BLaER1 treated with 17β-estradiol and CSF1 and Interleukin-3, amounts not matched to agents 10 nM and 100 nM (cell line): ENCODE results near the gene KIAA1210.

Experiments
- H3K27ac ChIP-seq, 11 experiments: shearing (Covaris generic); formaldehyde crosslinking; 2 replicates each; pipeline ENCODE4 v1.8.1; 2022
- H3K27me3 ChIP-seq, 11 experiments: shearing (Covaris generic); formaldehyde crosslinking; 2 replicates each; pipeline ENCODE4 v1.8.1; 2022
- H3K36me3 ChIP-seq, 11 experiments: shearing (Covaris generic); formaldehyde crosslinking; 2 replicates each; pipeline ENCODE4 v1.8.1; 2022
- H3K4me1 ChIP-seq, 10 experiments: shearing (Covaris generic); formaldehyde crosslinking; 2 replicates each; pipeline ENCODE4 v1.8.1; 2022
- H3K4me2 ChIP-seq, 11 experiments: shearing (Covaris generic); formaldehyde crosslinking; 2 replicates each; pipeline ENCODE4 v1.8.1; 2022
- H3K4me3 ChIP-seq, 10 experiments: shearing (Covaris generic); formaldehyde crosslinking; 2 replicates each; pipeline ENCODE4 v1.8.1; 2022
- H3K9ac ChIP-seq, 11 experiments: shearing (Covaris generic); formaldehyde crosslinking; 2 replicates each; pipeline ENCODE4 v1.8.1; 2022
- H3K9me3 ChIP-seq, 11 experiments: shearing (Covaris generic); formaldehyde crosslinking; replicated peaks in 1 of 11; 2 replicates each; pipeline ENCODE4 v1.8.1; 2022
- H4K20me1 ChIP-seq, 11 experiments: shearing (Covaris generic); formaldehyde crosslinking; 2 replicates each; pipeline ENCODE4 v1.8.1; 2022
- Cebpa-rat ChIP-seq, 11 experiments: shearing (Covaris generic); IDR thresholded peaks; 2 replicates each; pipeline ENCODE4 v1.8.1; 2022

Gene KIAA1210

GRCh38 chrX:119147486-119147885 is 19.9 kb upstream of the KIAA1210 start:
- no peaks in the 10 kb centered on the region for H3K36me3 ChIP-seq
- H4K20me1 ChIP-seq = no peaks in the 10 kb centered on the region; a peak in 1 of 22 replicates
- 0 out of 20 replicates have a peak, but pooled peaks cover 0 to 4% (median 0%) of the 10 kb centered on the region in 10 experiments for H3K4me1 ChIP-seq
- no peak overlapping the region for H3K9ac ChIP-seq
- H3K9me3 ChIP-seq = no peaks in the 10 kb centered on the region
- no peak overlapping the region for H3K27ac ChIP-seq
- H3K4me2 ChIP-seq = no peak overlapping the region
- no peak overlapping the region for H3K4me3 ChIP-seq
- no peak for TF ChIP-seq Cebpa-rat (IDR thresholded peaks at IDR 0.05)
- no peaks in the 10 kb centered on the region for H3K27me3 ChIP-seq

DNA sequence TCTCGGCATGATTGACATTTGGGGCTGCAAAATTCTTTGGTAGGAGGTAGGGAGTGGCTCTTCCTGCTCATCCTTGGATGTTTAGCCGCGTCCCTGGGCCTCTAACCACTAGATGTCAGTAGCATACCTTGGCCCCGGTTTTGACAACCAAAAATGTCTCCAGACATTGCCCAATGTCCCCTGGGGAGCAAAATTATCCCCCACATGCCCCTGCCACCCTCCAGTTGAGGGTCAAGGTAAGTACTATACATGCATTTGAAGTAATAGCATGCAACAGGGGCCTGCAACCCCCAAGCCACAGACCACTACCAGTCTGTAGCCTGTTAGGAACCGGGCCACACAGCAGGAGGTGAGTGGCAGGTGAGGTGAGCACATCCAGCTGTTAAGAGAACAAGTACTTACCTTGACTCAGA is 17.6 kb upstream of the KIAA1210 start:
- no peak overlapping the region for H3K4me2 ChIP-seq
- no peaks in the 10 kb centered on the region for H3K36me3 ChIP-seq
- H3K9ac ChIP-seq = no peak overlapping the region
- H3K27me3 ChIP-seq = no peaks in the 10 kb centered on the region
- no peaks in the 10 kb centered on the region for H4K20me1 ChIP-seq
- no peak overlapping the region for H3K27ac ChIP-seq
- no peak overlapping the region for H3K4me3 ChIP-seq
- no peaks in the 10 kb centered on the region for H3K9me3 ChIP-seq
- 0 out of 20 replicates have a peak, but pooled peaks cover 0 to 4% (median 0%) of the 10 kb centered on the region in 10 experiments for H3K4me1 ChIP-seq
- no peak for TF ChIP-seq Cebpa-rat (IDR thresholded peaks at IDR 0.05)

DNA sequence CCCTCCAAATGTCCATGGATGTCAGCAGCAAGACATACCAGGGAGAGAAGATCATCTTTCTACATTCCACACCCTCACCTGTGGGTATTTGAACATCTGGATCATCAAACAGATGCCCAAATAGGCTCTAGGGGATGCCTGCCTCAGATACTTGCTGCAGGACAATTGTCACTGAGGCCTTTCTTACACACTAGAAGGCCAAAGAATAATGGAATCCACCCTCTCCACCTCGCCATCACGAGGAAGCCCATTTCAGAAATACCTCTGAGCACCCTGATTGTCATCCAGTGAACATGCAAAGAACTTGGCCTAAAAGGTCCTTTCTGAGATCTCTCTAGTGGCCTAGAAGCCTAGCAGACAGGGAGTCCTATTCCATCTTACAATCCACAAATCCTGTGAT is 6.9 kb upstream of the KIAA1210 start:
- H3K36me3 ChIP-seq = no peaks in the 10 kb centered on the region
- H4K20me1 ChIP-seq = no peaks in the 10 kb centered on the region
- H3K9ac ChIP-seq = no peak overlapping the region
- H3K27ac ChIP-seq = no peak overlapping the region
- no peak overlapping the region for H3K4me2 ChIP-seq
- TF ChIP-seq Cebpa-rat (IDR thresholded peaks at IDR 0.05) = no peak
- H3K4me3 ChIP-seq = no peak overlapping the region
- H3K9me3 ChIP-seq = no peaks in the 10 kb centered on the region
- peaks cover 7 to 20% (median 14%) of the 10 kb centered on the region in 10 experiments; a peak in 19 of 20 replicates for H3K4me1 ChIP-seq
- H3K27me3 ChIP-seq = peaks cover 0 to 8% (median 0%) of the 10 kb centered on the region in 11 experiments; a peak in 2 of 22 replicates

GRCh38 chrX:119132961-119133360 is 5.3 kb upstream of the KIAA1210 start:
- Histone ChIP-seq H3K9ac (no peak overlapping the region), H3K27me3 (peaks cover 0 to 8% (median 0%) of the 10 kb centered on the region in 11 experiments; a peak in 2 of 22 replicates), H3K36me3 (no peaks in the 10 kb centered on the region), H3K4me2 (peak overlapping the region; percentile 9 to 71 (median 45); a peak in 21 of 22 replicates), H3K27ac (peak overlapping the region in 6 of 11 experiments; percentile 2 to 56 (median 52); a peak in 9 of 22 replicates), H3K4me1 (peaks cover 7 to 20% (median 14%) of the 10 kb centered on the region in 10 experiments; a peak in 19 of 20 replicates), H4K20me1 (no peaks in the 10 kb centered on the region), H3K4me3 (no peak overlapping the region), H3K9me3 (no peaks in the 10 kb centered on the region)
- peak in 4 of 11 experiments; percentile 28 to 36 (median 35); a peak in 6 of 22 replicates for TF ChIP-seq Cebpa-rat (IDR thresholded peaks at IDR 0.05)

DNA sequence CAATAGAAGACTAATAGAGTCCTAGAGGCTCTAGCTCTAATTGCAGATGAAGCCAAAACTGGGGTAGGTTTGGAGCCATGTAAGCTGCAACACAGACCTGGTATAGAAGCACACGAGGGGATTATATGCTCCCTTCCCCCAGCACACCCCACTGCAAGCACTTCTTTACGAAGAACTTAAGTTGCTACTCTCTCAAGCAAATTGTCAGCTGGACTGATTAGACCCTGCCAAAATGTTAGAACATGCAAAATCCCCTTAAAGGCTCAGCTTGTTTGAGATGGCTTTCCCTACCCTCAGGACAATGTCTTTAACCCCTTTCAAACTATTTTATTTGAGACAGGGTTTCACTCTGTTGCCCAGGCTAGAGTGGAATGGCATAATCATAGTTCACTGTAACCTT is 4.7 kb upstream of the KIAA1210 start:
- Histone ChIP-seq H3K27me3 (peaks cover 0 to 8% (median 0%) of the 10 kb centered on the region in 11 experiments; a peak in 2 of 22 replicates), H3K9ac (no peak overlapping the region), H3K36me3 (no peaks in the 10 kb centered on the region), H3K4me2 (peak overlapping the region; percentile 9 to 71 (median 45); a peak in 12 of 22 replicates), H3K4me1 (peaks cover 7 to 20% (median 14%) of the 10 kb centered on the region in 10 experiments; a peak in 19 of 20 replicates), H3K27ac (peak overlapping the region in 6 of 11 experiments; percentile 2 to 56 (median 52); a peak in 10 of 22 replicates), H4K20me1 (no peaks in the 10 kb centered on the region), H3K4me3 (no peak overlapping the region), H3K9me3 (no peaks in the 10 kb centered on the region)
- no peak for TF ChIP-seq Cebpa-rat (IDR thresholded peaks at IDR 0.05)

DNA sequence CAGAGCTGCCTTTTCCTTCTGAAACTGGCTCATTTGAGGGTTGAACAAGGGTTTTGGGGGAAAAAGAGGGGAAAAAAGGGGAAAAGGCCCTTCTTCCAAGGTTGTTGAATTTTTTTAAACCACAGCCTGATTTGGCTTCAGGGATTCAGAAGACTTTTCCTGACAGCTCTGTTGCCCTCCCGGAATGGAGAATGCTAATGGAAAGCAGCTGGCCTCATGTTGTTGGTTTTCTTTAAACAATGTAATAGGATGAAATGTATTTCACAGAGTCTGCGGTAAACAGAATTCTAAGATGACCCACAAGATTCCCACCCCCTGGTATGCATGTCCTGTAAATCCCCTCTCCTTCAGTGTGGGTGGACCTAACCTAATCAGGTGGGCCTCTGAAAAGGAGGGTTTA is 3.3 kb upstream of the KIAA1210 start:
- Histone ChIP-seq H3K4me1 (peaks cover 7 to 20% (median 14%) of the 10 kb centered on the region in 10 experiments; a peak in 19 of 20 replicates), H3K4me2 (no peak overlapping the region), H3K27ac (no peak overlapping the region), H3K27me3 (peaks cover 0 to 4% (median 0%) of the 10 kb centered on the region in 11 experiments; a peak in 1 of 22 replicates), H3K9me3 (no peaks in the 10 kb centered on the region), H3K9ac (no peak overlapping the region), H3K36me3 (no peaks in the 10 kb centered on the region), H3K4me3 (no peak overlapping the region), H4K20me1 (no peaks in the 10 kb centered on the region)
- TF ChIP-seq Cebpa-rat (IDR thresholded peaks at IDR 0.05) = no peak

GRCh38 chrX:119121341-119121740 is 6.3 kb downstream of the KIAA1210 start:
- H3K9ac ChIP-seq = no peak overlapping the region
- H3K27me3 ChIP-seq = 0 out of 22 replicates have a peak, but pooled peaks cover 0 to 3% (median 0%) of the 10 kb centered on the region in 11 experiments
- TF ChIP-seq Cebpa-rat (IDR thresholded peaks at IDR 0.05) = no peak
- H3K4me3 ChIP-seq = no peak overlapping the region
- H4K20me1 ChIP-seq = no peaks in the 10 kb centered on the region
- no peaks in the 10 kb centered on the region for H3K36me3 ChIP-seq
- no peaks in the 10 kb centered on the region for H3K4me1 ChIP-seq
- H3K4me2 ChIP-seq = no peak overlapping the region
- no peaks in the 10 kb centered on the region for H3K9me3 ChIP-seq
- H3K27ac ChIP-seq = no peak overlapping the region

DNA sequence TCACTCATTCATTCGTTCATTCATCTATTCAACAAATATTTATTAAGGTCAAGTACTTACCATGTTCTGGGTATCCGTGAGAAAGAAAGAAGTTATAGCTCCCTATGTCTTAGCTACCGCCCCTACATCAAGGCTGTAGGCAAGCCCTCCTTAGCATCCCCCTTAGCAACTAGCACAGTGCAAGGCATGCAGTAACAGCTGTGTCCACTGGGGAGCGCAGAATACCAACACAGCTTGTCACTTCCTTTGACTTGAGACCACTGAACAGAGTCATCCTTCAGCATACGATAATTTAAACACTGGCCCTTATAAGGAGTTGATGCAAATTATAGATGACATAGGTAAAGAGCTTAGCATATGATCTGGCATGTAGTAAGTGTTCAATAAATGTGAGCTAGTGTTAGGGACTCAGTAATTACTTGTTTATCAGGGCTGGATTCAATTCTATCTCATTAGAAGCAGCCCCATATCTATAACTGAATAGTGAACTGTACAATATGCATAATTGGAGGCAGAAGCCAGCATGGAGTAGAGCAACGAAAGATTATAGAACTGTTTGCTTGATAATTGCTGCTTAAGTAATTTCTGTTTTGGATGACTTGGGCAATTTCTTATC is 8.7 kb downstream of the KIAA1210 start:
- TF ChIP-seq Cebpa-rat (IDR thresholded peaks at IDR 0.05) = no peak
- Histone ChIP-seq H3K9me3 (no peaks in the 10 kb centered on the region), H4K20me1 (no peaks in the 10 kb centered on the region), H3K4me2 (no peak overlapping the region), H3K4me3 (no peak overlapping the region), H3K9ac (no peak overlapping the region), H3K36me3 (no peaks in the 10 kb centered on the region), H3K27me3 (0 out of 22 replicates have a peak, but pooled peaks cover 0 to 4% (median 0%) of the 10 kb centered on the region in 11 experiments), H3K4me1 (no peaks in the 10 kb centered on the region), H3K27ac (no peak overlapping the region)

GRCh38 chrX:119107206-119107605 is 20.4 kb downstream of the KIAA1210 start:
- Histone ChIP-seq H3K9me3 (no peaks in the 10 kb centered on the region), H4K20me1 (no peaks in the 10 kb centered on the region), H3K4me2 (no peak overlapping the region), H3K4me1 (no peaks in the 10 kb centered on the region), H3K27me3 (no peaks in the 10 kb centered on the region), H3K36me3 (no peaks in the 10 kb centered on the region), H3K9ac (no peak overlapping the region), H3K27ac (no peak overlapping the region), H3K4me3 (no peak overlapping the region)
- no peak for TF ChIP-seq Cebpa-rat (IDR thresholded peaks at IDR 0.05)
